Measurements from ENCODE around the gene EEFSEC. TPM values are rescaled to one million over a fixed set of nuclear protein-coding genes. Genes with fewer than 3 reads are reported as not detected.

The EEFSEC gene
- total RNA-seq, 1 donor: 5.1 TPM

DNA sequence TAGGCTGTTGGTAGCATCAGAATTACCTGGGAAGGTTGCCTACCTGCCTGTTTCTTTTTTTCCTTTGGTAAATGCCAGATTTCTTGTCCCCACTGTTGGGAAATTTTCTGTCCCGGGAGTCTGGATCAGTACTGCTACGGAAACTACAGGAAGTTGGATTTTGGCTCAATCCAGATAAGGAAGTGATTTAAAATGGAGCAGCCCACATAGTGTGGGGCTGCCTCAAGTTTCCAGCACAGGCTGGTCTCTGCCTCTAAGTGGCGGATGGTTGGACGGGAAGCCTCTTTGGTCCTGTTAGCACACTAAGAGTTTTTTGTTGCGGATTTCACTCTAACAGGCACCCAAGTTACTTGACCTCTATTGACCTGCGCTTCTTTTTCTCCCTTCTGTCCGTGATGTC lies 54.7 kb downstream of the EEFSEC start:
- Histone ChIP-seq H3K9me3 (ENCODE audit: low read depth, low read length) (no peaks in the 10 kb centered on the region), H3K4me2 (ENCODE audit: insufficient read depth, low read length) (no peak overlapping the region), H3K4me1 (ENCODE audit: insufficient read depth, low read length) (no peaks in the 10 kb centered on the region), H3K79me2 (ENCODE audit: insufficient read depth, low read length) (no peaks in the 10 kb centered on the region), H2AFZ (ENCODE audit: low read length) (no peak overlapping the region), H4K20me1 (ENCODE audit: insufficient read depth, low read length) (peaks cover 18% of the 10 kb centered on the region), H3K4me3 (ENCODE audit: insufficient read depth, low read length) (no peak overlapping the region), H3K36me3 (ENCODE audit: insufficient read depth, low read length) (no peaks in the 10 kb centered on the region), H3K27me3 (ENCODE audit: insufficient read depth, low read length) (no peaks in the 10 kb centered on the region), H3K27ac (ENCODE audit: low read depth, low read length) (no peak overlapping the region)
- TF ChIP-seq, protein P1, sequence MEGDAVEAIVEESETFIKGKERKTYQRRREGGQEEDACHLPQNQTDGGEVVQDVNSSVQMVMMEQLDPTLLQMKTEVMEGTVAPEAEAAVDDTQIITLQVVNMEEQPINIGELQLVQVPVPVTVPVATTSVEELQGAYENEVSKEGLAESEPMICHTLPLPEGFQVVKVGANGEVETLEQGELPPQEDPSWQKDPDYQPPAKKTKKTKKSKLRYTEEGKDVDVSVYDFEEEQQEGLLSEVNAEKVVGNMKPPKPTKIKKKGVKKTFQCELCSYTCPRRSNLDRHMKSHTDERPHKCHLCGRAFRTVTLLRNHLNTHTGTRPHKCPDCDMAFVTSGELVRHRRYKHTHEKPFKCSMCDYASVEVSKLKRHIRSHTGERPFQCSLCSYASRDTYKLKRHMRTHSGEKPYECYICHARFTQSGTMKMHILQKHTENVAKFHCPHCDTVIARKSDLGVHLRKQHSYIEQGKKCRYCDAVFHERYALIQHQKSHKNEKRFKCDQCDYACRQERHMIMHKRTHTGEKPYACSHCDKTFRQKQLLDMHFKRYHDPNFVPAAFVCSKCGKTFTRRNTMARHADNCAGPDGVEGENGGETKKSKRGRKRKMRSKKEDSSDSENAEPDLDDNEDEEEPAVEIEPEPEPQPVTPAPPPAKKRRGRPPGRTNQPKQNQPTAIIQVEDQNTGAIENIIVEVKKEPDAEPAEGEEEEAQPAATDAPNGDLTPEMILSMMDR (IDR thresholded peaks at IDR 0.05; ENCODE audit: extremely low read depth, low read depth, low read length): no peak
- no peak for DNase-seq (ENCODE audit: insufficient read length, low spot score, missing footprints)

DNA sequence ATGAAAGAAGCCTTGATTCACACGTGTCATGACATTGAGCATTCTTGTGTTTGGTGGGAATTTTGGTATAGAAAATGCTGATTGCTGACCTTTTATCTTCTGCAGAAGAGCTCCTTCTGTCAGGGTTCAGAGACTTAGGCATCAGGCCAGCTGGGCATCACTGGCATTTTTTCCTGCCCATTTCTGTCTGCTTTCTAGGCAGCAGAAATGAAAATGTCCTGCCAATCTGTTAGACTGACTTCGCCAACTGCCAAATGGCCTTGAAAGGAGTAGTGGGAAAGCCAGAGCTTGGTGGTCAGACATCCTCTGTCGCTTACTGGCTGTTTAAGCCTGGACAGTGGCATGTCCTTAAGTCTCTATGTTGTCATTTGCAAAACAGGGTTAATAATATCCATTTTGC lies 57.4 kb downstream of the EEFSEC start:
- no peak for DNase-seq (ENCODE audit: insufficient read length, low spot score, missing footprints)
- H4K20me1 ChIP-seq (ENCODE audit: insufficient read depth, low read length): peaks cover 23% of the 10 kb centered on the region
- TF ChIP-seq, protein P1 (IDR thresholded peaks at IDR 0.05; ENCODE audit: extremely low read depth, low read depth, low read length): no peak

DNA sequence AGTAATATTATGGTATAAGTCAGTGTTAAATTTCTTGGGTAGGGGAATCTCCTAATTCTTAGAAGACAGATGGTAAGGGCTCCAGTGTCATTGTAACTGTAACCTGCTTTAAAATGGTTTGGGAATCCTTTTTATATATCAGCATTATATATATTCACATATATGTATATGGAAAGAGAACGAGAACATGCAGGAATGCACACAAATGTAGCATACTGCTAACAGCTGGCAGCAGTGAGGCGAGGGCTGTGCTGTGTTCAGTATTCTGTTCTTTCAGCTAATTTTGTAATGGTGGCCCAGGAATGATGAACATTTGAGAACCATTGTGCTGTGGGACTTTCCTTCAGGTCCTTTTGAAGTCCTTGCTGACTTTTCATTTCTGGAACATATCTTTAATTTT lies 60.8 kb downstream of the EEFSEC start:
- Histone ChIP-seq H3K36me3 (ENCODE audit: insufficient read depth, low read length) (no peaks in the 10 kb centered on the region), H3K27me3 (ENCODE audit: insufficient read depth, low read length) (no peaks in the 10 kb centered on the region), H2AFZ (ENCODE audit: low read length) (no peak overlapping the region), H3K27ac (ENCODE audit: low read depth, low read length) (no peak overlapping the region), H4K20me1 (ENCODE audit: insufficient read depth, low read length) (peaks cover 22% of the 10 kb centered on the region), H3K4me1 (ENCODE audit: insufficient read depth, low read length) (peaks cover 2% of the 10 kb centered on the region), H3K79me2 (ENCODE audit: insufficient read depth, low read length) (peaks cover 3% of the 10 kb centered on the region), H3K4me3 (ENCODE audit: insufficient read depth, low read length) (no peak overlapping the region), H3K9me3 (ENCODE audit: low read depth, low read length) (no peaks in the 10 kb centered on the region), H3K4me2 (ENCODE audit: insufficient read depth, low read length) (no peak overlapping the region)
- DNase-seq (ENCODE audit: insufficient read length, low spot score, missing footprints): no peak
- TF ChIP-seq, protein P1 (IDR thresholded peaks at IDR 0.05; ENCODE audit: extremely low read depth, low read depth, low read length): no peak

More for the DNA sequence above, 57.4 kb downstream of the EEFSEC start:
- Histone ChIP-seq H3K27ac (ENCODE audit: low read depth, low read length) (no peak overlapping the region), H3K79me2 (ENCODE audit: insufficient read depth, low read length) (no peaks in the 10 kb centered on the region), H3K36me3 (ENCODE audit: insufficient read depth, low read length) (no peaks in the 10 kb centered on the region), H3K27me3 (ENCODE audit: insufficient read depth, low read length) (no peaks in the 10 kb centered on the region), H3K4me1 (ENCODE audit: insufficient read depth, low read length) (no peaks in the 10 kb centered on the region), H3K4me2 (ENCODE audit: insufficient read depth, low read length) (no peak overlapping the region), H3K9me3 (ENCODE audit: low read depth, low read length) (no peaks in the 10 kb centered on the region), H2AFZ (ENCODE audit: low read length) (no peak overlapping the region), H3K4me3 (ENCODE audit: insufficient read depth, low read length) (no peak overlapping the region)

DNA sequence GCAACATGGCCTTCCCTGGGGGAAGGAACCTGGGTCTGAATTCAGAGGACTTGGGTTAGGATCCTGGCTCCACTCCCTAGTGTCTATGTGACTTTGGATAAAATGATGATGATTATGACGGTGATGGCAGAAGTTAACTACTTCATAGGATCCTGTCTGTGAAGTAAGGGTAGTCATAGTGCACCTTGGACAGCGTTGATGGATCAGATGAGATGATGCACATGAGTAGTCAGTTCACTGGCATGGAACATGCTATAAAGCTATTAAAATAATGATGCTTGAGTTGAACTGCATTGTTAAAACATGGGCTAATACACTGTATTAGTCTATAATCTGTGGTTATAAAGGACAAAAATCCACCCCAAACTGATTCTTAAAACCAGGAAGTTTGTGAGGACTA lies 62.0 kb downstream of the EEFSEC start:
- peaks cover 3% of the 10 kb centered on the region for H3K79me2 ChIP-seq (ENCODE audit: insufficient read depth, low read length)
- H3K4me3 ChIP-seq (ENCODE audit: insufficient read depth, low read length): no peak overlapping the region
- no peaks in the 10 kb centered on the region for H3K9me3 ChIP-seq (ENCODE audit: low read depth, low read length)
- peaks cover 21% of the 10 kb centered on the region for H4K20me1 ChIP-seq (ENCODE audit: insufficient read depth, low read length)
- no peak overlapping the region for H3K4me2 ChIP-seq (ENCODE audit: insufficient read depth, low read length)
- no peak overlapping the region for H2AFZ ChIP-seq (ENCODE audit: low read length)
- H3K36me3 ChIP-seq (ENCODE audit: insufficient read depth, low read length): no peaks in the 10 kb centered on the region
- H3K27ac ChIP-seq (ENCODE audit: low read depth, low read length): no peak overlapping the region
- no peak for DNase-seq (ENCODE audit: insufficient read length, low spot score, missing footprints)
- TF ChIP-seq, protein P1 (IDR thresholded peaks at IDR 0.05; ENCODE audit: extremely low read depth, low read depth, low read length): no peak
- H3K4me1 ChIP-seq (ENCODE audit: insufficient read depth, low read length): peaks cover 2% of the 10 kb centered on the region
- no peaks in the 10 kb centered on the region for H3K27me3 ChIP-seq (ENCODE audit: insufficient read depth, low read length)
